Measurements from ENCODE around the gene HECW1.

- TF ChIP-seq CTCF (IDR thresholded peaks at IDR 0.05; ENCODE audit: control extremely low read depth in 1 of 3, insufficient read depth in 1 of 3, low read depth in 1 of 3, low read length in 3 of 3) (no peak), RAD21 (IDR thresholded peaks at IDR 0.05 in 1 of 2, conservative IDR thresholded peaks at IDR 0.05 in 1 of 2; ENCODE audit: low read depth in 2 of 2, low read length in 2 of 2) (no peak), BRCA1 (IDR thresholded peaks at IDR 0.05; ENCODE audit: low read depth, low read length) (no peak), EZH2 (IDR thresholded peaks at IDR 0.05; ENCODE audit: low read depth, low read length, severe bottlenecking) (no peak), USF2 (IDR thresholded peaks at IDR 0.05; ENCODE audit: low read length) (no peak), POLR2AphosphoS5 (IDR thresholded peaks at IDR 0.05; ENCODE audit: low read depth, low read length) (no peak)
Observed at GRCh38 chr7:43306404-43306803, 194.0 kb downstream of the HECW1 start.

Measured in H1 (cell line).